T-helper 22 cell (primary cell): ENCODE data around the gene GNB5.
"Not testable (repeated sequence)": the region's sequence is repeated elsewhere in the genome, so short reads cannot be mapped to it uniquely, and the experiment has no call there.

Source experiments
- DNase-seq: peaks from one replicate; pipeline ENCODE4 v3.0.0-alpha.2; 2020; ENCODE audit warnings: low read depth

Gene GNB5

GRCh38 chr15:52093539-52094510 is 97.4 kb downstream of the GNB5 start:
- no peak for DNase-seq

- DNase-seq = no peak
Observed at GRCh38 chr15:52093167-52093538, 98.0 kb downstream of the GNB5 start.

DNA sequence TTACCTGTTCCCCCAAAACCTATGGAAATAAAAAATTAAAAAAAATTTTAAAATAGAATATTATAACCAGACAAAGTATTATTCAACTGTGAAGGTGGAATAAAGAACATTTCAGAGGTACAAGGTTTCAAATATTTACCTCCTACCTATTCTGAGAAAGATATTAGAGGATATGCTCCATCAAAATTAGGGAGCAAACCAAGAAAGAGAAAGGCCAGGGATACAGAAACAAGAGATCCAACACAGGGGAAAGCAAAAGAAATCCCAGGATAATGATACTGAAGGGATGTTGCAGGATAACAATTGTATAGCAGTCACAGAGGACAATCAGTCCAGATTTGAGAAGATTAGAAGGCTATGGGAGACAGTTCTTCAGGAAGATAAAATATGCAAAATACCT is 101.0 kb downstream of the GNB5 start:
- DNase-seq = no peak

DNA sequence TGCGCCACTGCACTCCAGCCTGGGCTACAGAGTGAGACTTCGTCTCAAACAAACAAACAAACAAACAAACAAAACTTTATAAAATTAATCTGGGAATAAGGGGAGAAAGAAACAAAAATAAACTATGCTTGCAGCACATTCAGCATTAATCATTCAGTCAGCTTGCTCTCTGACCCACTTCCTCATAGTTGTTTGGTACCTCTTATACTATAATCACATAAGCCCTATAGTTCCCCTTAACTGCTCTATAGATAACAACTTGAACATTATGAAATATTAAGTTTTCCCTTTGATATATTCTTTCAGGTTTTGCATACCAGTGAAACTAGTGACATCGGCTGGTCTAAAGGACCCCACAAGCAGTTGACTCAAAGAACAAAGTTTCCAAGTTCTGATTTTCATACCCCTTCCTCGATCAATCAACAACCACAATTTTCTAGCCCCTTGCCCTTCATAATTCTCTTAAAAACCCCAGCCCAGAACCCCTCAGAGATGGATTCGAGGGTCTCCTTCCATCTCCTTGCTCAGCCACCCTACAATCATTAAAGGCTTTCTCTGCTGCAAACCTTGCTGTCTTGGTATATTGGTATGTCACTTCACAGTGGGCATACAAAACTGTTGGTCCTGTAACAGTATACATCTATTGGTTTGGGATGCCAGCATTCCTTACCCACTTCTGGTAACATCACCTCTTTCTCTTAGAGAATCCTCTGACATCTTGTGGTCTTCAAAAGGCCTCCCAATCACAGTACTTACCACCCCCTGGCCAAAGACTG is 105.0 kb downstream of the GNB5 start:
- no peak for DNase-seq

- no peak for DNase-seq
Observed at GRCh38 chr15:52085299-52085698, 105.9 kb downstream of the GNB5 start.

GRCh38 chr15:52083603-52084002 is 107.6 kb downstream of the GNB5 start:
- DNase-seq = no peak

- DNase-seq = not testable (repeated sequence)
Observed at GRCh38 chr15:52083037-52083359, 108.2 kb downstream of the GNB5 start.

DNA sequence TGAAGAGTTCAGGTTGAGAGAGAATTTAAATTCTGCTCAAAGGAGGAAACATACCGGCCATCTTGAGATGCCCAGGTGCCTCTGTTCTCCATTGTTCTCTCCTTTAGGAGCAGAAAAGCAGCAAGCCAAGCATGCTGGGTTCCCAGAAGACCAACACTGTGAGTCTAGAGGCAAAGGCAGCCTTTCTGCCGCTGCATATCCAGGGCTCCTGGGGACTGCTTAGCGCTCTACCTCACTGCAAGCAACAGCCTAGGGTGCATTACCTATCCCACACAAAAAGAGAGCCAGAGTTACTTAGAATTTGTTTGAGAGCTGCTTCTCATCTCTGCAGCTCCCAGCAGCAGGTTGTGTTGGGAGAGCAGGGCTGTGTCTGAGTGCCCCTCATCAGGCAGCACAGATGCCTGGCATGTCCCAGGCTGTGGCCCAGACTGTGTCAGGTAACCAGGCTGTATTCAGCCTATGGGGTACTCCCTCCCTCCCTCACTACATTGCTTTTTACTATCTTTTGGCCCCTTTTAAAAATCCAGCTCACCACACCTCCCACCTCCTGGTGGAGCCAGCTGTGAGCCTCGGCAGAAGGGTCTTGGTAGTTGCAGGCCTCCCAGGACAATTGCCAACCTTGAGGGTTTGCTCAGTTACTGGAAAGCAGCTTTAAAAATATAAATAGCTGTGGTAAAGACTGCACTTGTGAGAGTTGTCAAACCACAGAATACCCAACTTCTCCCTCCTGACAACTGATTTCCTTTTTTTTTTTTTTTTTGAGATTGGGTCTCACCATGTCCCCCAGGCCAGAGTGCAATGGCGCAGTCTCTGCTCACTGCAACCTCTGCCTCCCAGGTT is 108.8 kb downstream of the GNB5 start:
- DNase-seq = no peak

- no peak for DNase-seq
Observed at GRCh38 chr15:52080706-52081392, 110.3 kb downstream of the GNB5 start.

DNA sequence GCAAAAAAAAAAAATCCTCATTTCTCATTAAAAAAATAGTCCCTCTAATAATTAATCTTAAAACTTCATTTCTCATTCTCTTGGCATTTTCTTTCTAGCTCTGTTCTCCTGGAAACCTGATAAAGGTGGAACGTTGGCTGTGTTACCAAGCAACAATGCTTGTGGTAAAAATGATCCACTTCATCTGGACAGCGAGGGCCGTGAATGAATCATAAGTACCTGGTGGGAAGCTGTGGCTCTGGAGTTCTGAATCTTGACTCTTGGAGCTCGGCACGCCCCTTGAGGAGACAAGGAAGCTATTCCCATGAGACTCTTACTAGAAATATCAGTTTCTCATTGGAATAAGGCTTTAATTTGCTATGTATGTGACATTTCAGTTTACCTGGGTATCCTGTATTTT is 111.2 kb downstream of the GNB5 start:
- no peak for DNase-seq

GRCh38 chr15:52078876-52079700 is 112.1 kb downstream of the GNB5 start:
- DNase-seq = peak; percentile 52

- DNase-seq = no peak
Observed at GRCh38 chr15:52078197-52078875, 112.9 kb downstream of the GNB5 start.

DNA sequence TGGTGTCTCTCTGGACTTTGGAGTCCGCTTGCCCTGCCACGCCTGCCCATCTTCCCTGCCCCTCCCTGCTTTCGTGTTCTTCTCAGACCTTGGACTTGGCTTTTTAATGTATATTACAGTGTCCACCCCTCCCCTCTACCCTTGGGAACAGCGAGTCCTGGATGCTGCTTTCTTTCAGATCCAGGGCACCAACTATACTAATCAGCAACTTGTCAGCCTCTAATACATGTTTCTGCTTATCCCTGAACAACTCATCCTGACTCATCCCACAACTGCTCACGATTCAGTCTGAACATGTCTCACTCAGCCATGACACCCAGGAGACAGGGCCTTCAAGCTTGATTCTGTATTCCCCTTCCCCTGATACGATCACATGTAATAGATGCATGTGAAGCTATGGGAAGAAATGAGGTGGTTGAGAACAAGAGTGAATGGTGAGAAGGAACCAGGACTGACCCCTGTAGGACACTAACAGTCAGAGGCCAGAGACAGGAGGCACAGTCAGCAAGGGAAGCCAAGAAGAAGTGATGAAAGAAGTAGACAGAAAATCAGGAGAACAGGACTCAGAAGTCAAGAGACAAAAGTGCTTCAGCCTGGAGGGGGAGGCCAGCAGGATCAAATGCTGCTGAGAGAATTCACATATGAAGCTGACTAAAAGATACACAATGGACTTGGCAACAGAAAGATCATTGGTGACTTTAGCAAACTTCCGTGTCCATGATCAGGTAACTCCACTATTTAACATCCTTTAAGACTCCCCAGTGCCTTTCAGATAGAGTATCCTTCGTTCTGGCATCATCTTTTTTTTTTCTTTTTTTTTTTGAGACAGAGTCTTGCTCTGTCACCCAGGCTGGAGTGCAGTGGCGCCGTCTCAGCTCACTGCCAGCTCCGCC is 114.1 kb downstream of the GNB5 start:
- DNase-seq = no peak

- DNase-seq = no peak
Observed at GRCh38 chr15:52071570-52071969, 119.6 kb downstream of the GNB5 start.

DNA sequence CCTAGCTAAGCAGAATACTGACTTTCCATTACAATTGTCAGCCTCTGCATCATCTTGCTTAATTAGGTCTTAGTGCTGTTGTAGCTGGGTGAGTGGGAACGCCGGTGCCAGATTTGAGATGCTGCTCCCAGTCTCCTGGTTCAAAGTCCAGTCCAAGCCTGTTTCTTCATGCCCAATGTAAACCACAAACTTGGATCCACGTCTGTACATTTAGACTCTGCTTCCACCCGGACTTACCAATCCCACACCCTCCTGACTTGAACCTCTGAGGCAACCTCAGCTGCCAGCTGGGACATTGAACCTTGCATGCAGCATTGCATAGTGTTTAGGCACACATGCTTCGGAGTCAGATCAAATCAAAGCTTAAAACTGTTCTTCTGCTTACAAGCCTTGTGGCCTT is 121.6 kb downstream of the GNB5 start:
- no peak for DNase-seq

- no peak for DNase-seq
Observed at GRCh38 chr15:52068004-52068615, 123.1 kb downstream of the GNB5 start.

DNA sequence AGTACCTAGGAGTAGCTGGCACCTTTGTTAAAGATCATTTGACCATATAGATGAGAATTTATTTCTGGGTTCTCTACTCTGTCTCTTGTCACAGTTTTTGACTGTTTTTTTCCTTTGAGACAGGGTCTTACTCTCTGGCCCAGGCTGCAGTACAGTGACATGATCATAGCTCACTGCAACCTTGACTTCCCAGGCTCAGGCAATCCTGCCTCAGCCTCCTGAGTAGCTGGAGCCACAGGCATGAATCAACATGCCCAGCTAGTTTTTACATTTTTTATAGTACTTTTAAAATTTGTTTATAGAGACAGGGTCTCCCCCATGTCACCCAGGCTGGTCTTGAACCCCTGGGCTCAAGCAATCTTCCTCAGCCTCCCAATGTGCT is 123.7 kb downstream of the GNB5 start:
- no peak for DNase-seq

DNA sequence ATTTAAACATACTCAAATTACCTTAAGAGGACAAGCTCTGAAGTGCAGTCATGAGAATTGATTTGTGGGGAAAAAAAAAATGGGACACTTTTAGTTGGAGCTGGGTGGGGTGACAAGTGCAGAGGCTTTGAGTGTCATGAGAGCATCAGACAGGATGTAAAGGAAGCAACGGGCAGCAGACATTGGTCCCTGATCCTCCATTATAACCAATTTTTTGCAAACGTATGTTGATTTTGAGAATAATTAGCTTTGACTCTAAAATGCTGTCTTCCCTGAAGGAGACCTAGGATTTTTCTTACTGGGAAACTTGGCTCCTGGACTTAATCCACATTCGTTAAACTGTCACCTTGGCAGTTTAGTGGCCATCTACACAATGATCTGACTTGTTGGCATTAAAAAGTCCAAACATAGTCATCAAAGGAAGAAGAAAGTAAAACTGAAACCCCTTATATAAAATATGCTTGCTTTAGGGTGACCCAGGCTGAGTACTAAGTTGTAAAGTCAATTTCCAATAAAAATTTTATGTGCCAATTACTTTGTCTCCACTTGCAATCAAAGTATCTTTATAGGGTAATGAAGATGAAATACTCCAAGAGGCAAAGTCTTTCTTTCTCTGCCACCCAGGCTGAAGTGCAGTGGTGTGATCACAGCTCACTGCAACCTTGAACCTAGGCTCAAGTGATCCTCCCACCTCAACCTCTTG is 124.2 kb downstream of the GNB5 start:
- no peak for DNase-seq
